GM18499 (cell line): Measurements from ENCODE around the gene SLC35C1.

ENCODE experiments used
- ATAC-seq: cut with Tn5 transposase; IDR thresholded peaks from one replicate; pipeline ENCODE4 v1.9.1; 2021; ENCODE audit warnings: moderate number of reproducible peaks; ENCODE audit not compliant: insufficient read depth, unreplicated experiment

SLC35C1 gene

DNA sequence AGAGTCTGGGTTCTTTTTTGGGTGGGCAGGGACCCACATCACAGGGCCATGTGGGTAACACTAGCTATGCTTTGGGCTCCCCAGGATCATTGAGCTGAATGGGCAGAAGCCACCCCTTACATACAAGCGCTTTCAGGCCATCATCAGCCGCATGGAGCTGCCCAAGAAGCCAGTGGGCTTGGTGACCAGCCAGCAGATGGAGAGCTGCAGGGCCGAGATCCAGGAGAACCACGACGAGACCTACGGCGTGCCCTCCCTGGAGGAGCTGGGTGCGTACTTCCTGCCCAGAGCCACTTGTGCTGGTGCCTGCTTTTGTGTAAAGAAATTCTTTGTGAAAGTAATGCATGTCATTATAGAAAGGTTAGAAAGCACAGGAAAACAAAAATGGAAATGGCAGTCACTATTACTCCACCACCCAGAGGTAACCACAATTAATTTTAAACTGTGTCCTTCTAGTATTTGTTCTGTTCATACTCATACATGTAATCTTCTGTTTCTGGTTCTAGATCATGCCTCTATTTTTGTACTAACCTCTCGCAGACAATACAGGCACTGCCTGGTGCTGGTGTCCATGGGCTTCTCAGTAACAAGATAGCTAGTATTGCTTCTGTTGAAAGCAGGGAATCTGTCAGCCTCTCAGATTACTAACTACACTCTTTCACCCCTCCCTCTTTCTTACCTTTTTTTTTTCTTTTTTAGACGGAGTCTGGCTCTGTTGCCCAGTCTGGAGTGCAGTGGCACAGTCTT, 56.0 kb downstream of the SLC35C1 start:
- no peak for ATAC-seq
